ENCODE results near the gene KRT85.

GRCh38 chr12:52351196-52352059 is 15.9 kb downstream of the KRT85 start:
- no peak for TF ChIP-seq CTCF (conservative IDR thresholded peaks at IDR 0.05; ENCODE audit: low read length)
- TF ChIP-seq EZH2phosphoT487 (IDR thresholded peaks at IDR 0.05; ENCODE audit: borderline replicate concordance) = no peak
